HG02763 (cell line): ENCODE results near the gene ZNF652.
"Not testable (repeated sequence)": the region's sequence is repeated elsewhere in the genome, so short reads cannot be mapped to it uniquely, and the experiment has no call there.

Experiments
- ATAC-seq: cut with Tn5 transposase; IDR thresholded peaks from one replicate; pipeline ENCODE4 v1.9.1; 2021; ENCODE audit warnings: mild to moderate bottlenecking, moderate library complexity; ENCODE audit not compliant: unreplicated experiment

ZNF652 gene

GRCh38 chr17:49387498-49388289, 25.6 kb upstream of the ZNF652 start:
- no peak for ATAC-seq

GRCh38 chr17:49386373-49386772, 24.3 kb upstream of the ZNF652 start:
- ATAC-seq: no peak

- no peak for ATAC-seq
Observed at GRCh38 chr17:49384951-49385350, 22.9 kb upstream of the ZNF652 start.

- no peak for ATAC-seq
Observed at GRCh38 chr17:49383060-49383459, 21.0 kb upstream of the ZNF652 start.

GRCh38 chr17:49382556-49382955, 20.5 kb upstream of the ZNF652 start:
- no peak for ATAC-seq

- no peak for ATAC-seq
Observed at GRCh38 chr17:49381793-49382192, 19.7 kb upstream of the ZNF652 start.

- ATAC-seq: no peak
Observed at GRCh38 chr17:49381033-49381432, 19.0 kb upstream of the ZNF652 start.

GRCh38 chr17:49379926-49380325, 17.9 kb upstream of the ZNF652 start:
- no peak for ATAC-seq

- no peak for ATAC-seq
Observed at GRCh38 chr17:49378311-49378710, 16.3 kb upstream of the ZNF652 start.

- no peak for ATAC-seq
Observed at GRCh38 chr17:49375544-49375943, 13.5 kb upstream of the ZNF652 start.

GRCh38 chr17:49373115-49373514, 11.1 kb upstream of the ZNF652 start:
- ATAC-seq: no peak

GRCh38 chr17:49372425-49372824, 10.4 kb upstream of the ZNF652 start:
- ATAC-seq: no peak

- ATAC-seq: no peak
Observed at GRCh38 chr17:49370971-49371834, 9.2 kb upstream of the ZNF652 start.

- ATAC-seq: no peak
Observed at GRCh38 chr17:49369760-49370159, 7.7 kb upstream of the ZNF652 start.

GRCh38 chr17:49369089-49369488, 7.0 kb upstream of the ZNF652 start:
- ATAC-seq: no peak

- no peak for ATAC-seq
Observed at GRCh38 chr17:49365667-49366066, 3.6 kb upstream of the ZNF652 start.

- not testable (repeated sequence) for ATAC-seq
Observed at GRCh38 chr17:49365126-49365525, 3.1 kb upstream of the ZNF652 start.

- no peak for ATAC-seq
Observed at GRCh38 chr17:49364119-49364518, 2.1 kb upstream of the ZNF652 start.

GRCh38 chr17:49363251-49363650, 1.2 kb upstream of the ZNF652 start:
- ATAC-seq: no peak

- ATAC-seq: no peak
Observed at GRCh38 chr17:49362723-49363117, 670 bp upstream of the ZNF652 start.

- ATAC-seq: peak; percentile 26
Observed at GRCh38 chr17:49361129-49361901, 735 bp downstream of the ZNF652 start.
